GM10266 (cell line): ENCODE measurements around the gene TRIP12.
A peak's percentile ranks its signal among the peaks of the same experiment; 100 is the strongest.
"Not testable (repeated sequence)": the region's sequence is repeated elsewhere in the genome, so short reads cannot be mapped to it uniquely, and the experiment has no call there.

Experiments used
- DNase-seq: peaks from one replicate; pipeline ENCODE4 v3.0.0; 2012; ENCODE audit errors: extremely low spot score
- TF ChIP-seq, protein P1 (sequence below): IDR thresholded peaks from 2 replicates; pipeline ENCODE4 v1.5.1; 2012; ENCODE audit warnings: mild to moderate bottlenecking, low read depth; ENCODE audit not compliant: control insufficient read depth, insufficient read depth; ENCODE audit errors: missing control alignments

TRIP12 gene

DNA sequence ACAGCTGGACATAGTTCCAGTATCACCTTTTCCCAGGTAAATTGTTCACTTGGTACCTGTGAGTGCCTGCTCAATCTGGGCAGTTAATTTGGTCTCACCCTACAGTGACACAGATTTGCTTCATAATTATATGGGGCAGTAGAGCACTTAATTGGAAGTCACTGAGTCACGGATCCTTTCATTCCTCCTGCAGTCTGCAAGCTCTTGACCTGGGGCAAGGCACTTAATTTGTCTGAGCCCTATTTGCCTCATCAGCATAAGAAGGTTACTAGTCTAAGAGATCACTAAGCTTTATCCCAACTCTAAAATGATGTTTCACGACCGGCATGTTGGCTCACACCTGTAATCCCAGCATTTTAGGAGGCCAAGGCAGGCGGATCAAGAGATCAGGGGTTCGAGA is 9.4 kb upstream of the TRIP12 start:
- TF ChIP-seq, protein P1, sequence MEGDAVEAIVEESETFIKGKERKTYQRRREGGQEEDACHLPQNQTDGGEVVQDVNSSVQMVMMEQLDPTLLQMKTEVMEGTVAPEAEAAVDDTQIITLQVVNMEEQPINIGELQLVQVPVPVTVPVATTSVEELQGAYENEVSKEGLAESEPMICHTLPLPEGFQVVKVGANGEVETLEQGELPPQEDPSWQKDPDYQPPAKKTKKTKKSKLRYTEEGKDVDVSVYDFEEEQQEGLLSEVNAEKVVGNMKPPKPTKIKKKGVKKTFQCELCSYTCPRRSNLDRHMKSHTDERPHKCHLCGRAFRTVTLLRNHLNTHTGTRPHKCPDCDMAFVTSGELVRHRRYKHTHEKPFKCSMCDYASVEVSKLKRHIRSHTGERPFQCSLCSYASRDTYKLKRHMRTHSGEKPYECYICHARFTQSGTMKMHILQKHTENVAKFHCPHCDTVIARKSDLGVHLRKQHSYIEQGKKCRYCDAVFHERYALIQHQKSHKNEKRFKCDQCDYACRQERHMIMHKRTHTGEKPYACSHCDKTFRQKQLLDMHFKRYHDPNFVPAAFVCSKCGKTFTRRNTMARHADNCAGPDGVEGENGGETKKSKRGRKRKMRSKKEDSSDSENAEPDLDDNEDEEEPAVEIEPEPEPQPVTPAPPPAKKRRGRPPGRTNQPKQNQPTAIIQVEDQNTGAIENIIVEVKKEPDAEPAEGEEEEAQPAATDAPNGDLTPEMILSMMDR, result no peak
- no peak for DNase-seq

- TF ChIP-seq, protein P1, result no peak
- no peak for DNase-seq
Observed at GRCh38 chr2:229930656-229931055, 8.8 kb upstream of the TRIP12 start.

- TF ChIP-seq, protein P1, result no peak
- DNase-seq, result no peak
Observed at GRCh38 chr2:229927817-229928321, 6.1 kb upstream of the TRIP12 start.

DNA sequence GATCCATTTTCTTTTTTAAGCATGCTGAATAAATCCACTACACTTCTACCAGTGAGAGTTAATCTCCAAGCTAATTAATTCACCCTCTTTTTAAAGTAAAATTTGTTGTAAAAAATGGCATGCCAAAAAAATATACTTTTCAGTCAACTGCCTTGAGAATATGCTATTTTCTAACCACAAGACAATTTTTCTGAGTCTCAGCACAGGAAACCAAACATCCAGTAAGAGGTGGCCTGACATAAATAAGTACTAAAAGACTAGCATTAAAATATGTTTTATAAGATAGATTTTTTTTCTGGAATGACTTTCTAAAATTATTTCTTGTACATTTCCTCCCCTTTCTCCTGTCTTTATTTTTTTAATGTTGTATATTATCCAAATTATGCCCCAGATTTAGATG is 3.4 kb upstream of the TRIP12 start:
- no peak for DNase-seq
- TF ChIP-seq, protein P1, result no peak

GRCh38 chr2:229924541-229924940 is 2.7 kb upstream of the TRIP12 start:
- not testable (repeated sequence) for DNase-seq

- TF ChIP-seq, protein P1, result no peak
- peak; percentile 46 for DNase-seq
Observed at GRCh38 chr2:229922449-229923386, 909 bp upstream of the TRIP12 start, which contains the start of gene FBXO36. TSS of gene FBXO36 (plus strand) at chr2:229922503. CDS start at chr2:229922514, 11 bp downstream.

- TF ChIP-seq, protein P1, result no peak
- DNase-seq, result peak; percentile 81
Observed at GRCh38 chr2:229921101-229921891, 513 bp downstream of the TRIP12 start.
